Hippocampal formation (tissue), 2 donors: ENCODE data around the gene BRF1.
"Not testable (repeated sequence)": the region's sequence is repeated elsewhere in the genome, so short reads cannot be mapped to it uniquely, and the experiment has no call there.

Source experiments
- DNase-seq, 2 donors: peaks; one replicate each; lab custom pipeline; 2025; lab: John Stamatoyannopoulos, UW

The BRF1 gene

GRCh38 chr14:105290621-105291346, 10.0 kb downstream of the BRF1 start:
- no peak for DNase-seq

- DNase-seq: not testable (repeated sequence)
Measured at GRCh38 chr14:105288936-105289335, 11.9 kb downstream of the BRF1 start.

GRCh38 chr14:105287249-105288102, 13.3 kb downstream of the BRF1 start:
- no peak for DNase-seq

DNA sequence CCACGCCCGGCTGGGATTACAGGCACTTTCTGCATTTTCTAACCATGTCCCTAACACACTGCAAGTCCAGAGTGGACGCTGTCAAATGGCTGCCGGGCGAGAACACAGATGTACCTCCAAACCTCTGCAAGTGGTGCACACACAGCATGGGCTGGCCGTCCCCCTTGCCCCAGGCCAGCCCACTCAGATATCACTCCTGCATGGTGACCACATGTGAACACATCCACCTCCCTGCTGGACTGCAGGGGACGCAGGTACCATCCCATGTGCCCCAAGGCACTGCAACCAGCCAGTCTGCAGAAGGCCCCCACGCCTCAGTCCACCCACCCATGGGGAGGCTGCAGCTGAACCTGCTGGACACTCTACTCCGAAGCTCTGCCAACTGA, 14.0 kb downstream of the BRF1 start:
- no peak for DNase-seq

DNA sequence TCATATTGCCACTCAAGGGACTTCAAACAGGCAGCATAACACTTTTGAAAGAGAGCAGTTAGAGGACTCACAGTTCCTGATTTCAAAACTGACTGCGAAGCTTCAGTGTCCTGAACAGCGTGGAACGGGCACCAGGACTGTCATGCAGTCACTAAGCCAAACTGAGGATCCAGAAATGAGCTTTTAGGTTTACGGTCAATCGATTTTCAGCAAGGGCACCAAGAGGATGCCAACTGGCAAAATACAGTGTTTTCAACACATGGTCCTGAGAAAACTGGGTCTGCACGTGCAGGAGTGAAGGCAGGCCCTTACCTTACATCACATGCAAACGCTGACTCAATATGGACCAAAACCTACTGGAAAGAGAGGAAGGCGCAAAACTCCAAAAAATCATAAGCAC, 15.6 kb downstream of the BRF1 start:
- DNase-seq: no peak

DNA sequence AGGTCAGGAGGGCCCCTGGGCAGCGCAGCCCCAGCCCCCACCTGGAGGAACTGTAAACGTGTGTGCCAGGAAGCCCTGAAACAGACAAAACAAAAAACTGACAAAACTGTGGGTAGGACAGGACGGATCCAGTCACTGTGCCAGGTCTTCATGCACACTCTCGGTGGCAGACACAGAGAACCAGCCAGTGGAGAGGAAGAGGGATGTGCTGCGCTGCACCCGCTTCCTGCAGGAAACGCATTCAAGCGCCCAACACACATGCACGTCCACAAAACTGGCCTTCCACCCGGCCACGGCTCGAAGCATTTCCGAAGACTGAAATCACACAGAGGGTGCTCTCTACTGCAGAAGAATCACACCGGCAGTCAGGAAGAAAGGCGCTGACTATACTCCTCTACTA, 16.9 kb downstream of the BRF1 start:
- DNase-seq: no peak

DNA sequence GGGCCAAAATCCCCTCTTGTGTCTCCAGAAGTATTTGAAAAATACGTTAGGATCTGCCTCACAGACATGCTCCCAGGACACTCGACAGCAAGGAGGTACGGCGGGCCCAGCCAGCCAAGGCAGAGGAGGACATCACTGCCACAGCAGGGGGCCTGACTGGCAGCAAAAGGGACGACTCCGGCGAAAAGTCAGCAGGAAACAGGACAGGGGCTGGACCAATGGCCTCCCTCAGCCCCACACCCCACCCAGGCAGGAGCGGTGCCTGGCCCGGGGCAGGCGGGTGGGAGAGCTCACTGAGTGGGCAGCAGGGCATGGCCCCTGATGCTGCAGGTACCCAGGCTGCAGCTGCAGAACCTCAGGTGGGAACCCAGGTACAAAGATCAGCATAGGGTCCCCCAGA, 17.8 kb downstream of the BRF1 start:
- no peak for DNase-seq

- DNase-seq: no peak
Measured at GRCh38 chr14:105282098-105282725, 18.6 kb downstream of the BRF1 start.

GRCh38 chr14:105281371-105282097, 19.3 kb downstream of the BRF1 start:
- peak in 1 of 2 donors; percentile 82 for DNase-seq

- DNase-seq: no peak
Measured at GRCh38 chr14:105280525-105280924, 20.3 kb downstream of the BRF1 start.

GRCh38 chr14:105279642-105280361, 21.0 kb downstream of the BRF1 start:
- DNase-seq: no peak

GRCh38 chr14:105277448-105277847, 23.4 kb downstream of the BRF1 start:
- DNase-seq: not testable (repeated sequence)

DNA sequence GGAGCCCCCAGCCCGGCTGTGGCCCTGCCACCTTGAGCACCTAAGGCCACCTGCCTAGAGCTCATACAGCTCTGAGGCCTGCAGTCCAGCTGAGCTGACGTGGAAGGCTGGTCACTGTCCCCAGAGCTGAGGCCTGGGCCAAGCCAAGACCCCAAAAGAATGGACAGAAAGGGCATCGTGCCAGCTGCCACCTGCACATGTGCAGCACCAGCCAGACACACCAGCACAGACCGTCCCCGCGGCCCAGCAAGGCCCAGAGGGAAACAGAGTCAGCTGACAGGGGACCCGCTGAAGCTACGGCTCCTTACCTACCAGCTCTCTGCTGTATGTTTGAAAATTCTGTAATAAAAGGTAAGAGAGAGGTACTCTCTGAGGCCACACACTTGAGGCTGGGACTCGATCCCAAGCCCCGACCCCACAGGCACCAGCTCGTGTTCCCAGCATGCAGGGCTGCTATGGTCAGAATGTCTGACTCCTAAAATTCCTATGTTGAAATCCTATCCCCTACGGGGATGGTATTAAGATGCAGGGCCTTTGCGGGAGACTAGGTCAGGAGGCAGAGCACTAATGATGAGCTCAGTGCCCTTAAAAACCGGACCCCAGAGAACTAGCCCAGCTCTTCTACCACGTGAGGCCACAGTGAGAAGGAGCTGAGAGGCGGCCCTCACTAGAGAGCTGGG, 25.4 kb downstream of the BRF1 start:
- no peak for DNase-seq

DNA sequence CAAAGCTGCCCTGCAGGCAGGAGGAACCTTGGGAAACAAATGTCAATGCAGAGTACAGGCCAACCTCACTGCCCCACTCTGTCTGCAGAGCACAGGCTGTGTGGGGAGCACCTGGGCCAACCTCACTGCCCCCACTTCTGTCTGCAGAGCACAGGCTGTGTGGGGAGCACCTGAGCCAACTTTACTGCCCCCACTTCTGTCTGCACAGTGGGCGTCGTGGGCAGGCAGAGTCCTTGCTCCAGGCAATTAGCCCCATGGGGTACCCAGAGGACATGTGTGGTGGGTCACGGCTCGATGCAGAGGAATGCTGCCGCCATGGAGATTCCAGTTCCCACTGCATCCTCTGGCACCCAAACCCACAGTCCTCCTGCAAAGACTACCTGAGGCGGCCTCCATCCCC, 26.2 kb downstream of the BRF1 start:
- no peak for DNase-seq

- no peak for DNase-seq
Measured at GRCh38 chr14:105273062-105273461, 27.7 kb downstream of the BRF1 start.

GRCh38 chr14:105272623-105273022, 28.2 kb downstream of the BRF1 start:
- DNase-seq: no peak

DNA sequence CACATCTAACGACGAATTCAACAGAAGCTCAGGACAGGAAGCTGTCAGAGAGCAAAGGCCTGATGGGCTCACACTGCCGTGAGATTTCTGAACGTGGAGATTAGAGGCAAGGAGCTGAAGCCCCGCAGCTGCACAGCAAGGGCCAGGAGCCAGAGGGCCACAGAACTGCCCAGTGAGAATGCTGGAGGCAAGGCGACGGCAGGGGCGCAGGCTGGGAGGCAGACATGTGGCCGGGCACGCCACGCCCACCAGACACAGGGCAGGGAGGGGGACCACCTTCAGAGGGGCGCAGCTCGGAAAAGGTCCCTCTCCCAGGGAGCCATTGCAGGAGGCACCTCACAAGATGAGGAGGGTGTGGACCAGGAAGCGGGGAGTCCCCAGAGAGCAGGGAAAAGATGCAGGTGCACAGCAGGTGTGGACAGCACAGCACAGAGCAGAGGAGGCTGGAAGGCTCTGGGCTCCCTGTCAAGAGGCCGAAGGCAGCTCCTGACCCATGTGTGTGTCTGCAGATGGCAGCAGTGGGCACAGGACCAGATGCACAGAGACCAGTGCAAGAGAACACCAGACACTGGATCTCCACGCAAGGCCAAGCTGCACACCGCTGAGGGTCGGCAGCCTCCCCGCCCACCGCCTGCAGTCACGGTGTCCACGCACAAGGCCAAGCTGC, 29.4 kb downstream of the BRF1 start:
- DNase-seq: no peak

DNA sequence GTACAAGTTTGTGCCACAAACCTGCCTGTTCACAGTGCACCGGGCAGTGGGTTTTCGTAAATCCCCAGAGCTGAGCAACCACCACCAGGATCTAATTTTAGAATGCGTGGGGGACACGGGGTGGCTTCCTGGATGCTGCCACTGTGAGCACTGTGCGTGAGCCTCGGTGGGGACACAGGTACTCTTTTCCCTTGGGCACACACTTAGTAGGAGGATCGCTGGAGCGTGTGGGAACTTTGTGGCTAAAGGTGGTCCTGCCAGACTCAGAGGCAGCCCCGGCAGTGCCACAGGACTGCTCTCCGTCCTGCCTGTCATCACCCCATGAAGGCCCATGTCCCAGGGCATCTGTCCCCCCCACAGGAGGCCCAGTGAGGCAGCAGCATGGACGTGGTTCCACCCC, 31.4 kb downstream of the BRF1 start:
- no peak for DNase-seq

- no peak for DNase-seq
Measured at GRCh38 chr14:105268736-105269354, 32.0 kb downstream of the BRF1 start.
